PC-3 (cell line): ENCODE results near the gene RAX. TPM values are rescaled to one million over a fixed set of nuclear protein-coding genes. Genes with fewer than 3 reads are reported as not detected.

Experiments used
- ATAC-seq: fragments of 200-7000 bp; cut with Tn5 transposase; 2 replicates; pipeline ENCODE4 v1.9.1; 2020; ENCODE audit warnings: mild to moderate bottlenecking, moderate library complexity
- BruUV-seq: library from RNA; stranded (reverse); fragments of 400-500 nt; replicated peaks from 2 replicates; lab custom pipeline; 2021; lab: Mats Ljungman, UMichigan
- CTCF ChIA-PET: fragments of 300-600 bp; sonication (Branson Sonifier 250); formaldehyde crosslinking; loops from one replicate; lab custom pipeline; 2022; ENCODE audit warnings: antibody characterized with exemption; lab: Charles Lee
- POLR2A ChIA-PET: fragments of 300-600 bp; sonication (Branson Sonifier 250); formaldehyde crosslinking; loops from one replicate; lab custom pipeline; 2022; ENCODE audit warnings: antibody characterized with exemption; ENCODE audit not compliant: unreplicated experiment; lab: Charles Lee
- DNase-seq: peaks from one replicate; pipeline ENCODE4 v3.0.0-alpha.2; 2015
- H2AFZ ChIP-seq: fragments of 300-600 bp; sonication (generic); 2 replicates; pipeline ENCODE4 v1.6.0; 2016; ENCODE audit warnings: antibody characterized with exemption, low read length
- H3F3A ChIP-seq: fragments of 300-600 bp; sonication (generic); one replicate; pipeline ENCODE4 v1.6.0; 2017; ENCODE audit warnings: antibody characterized with exemption, low read length, control low read depth, mild to moderate bottlenecking; ENCODE audit not compliant: unreplicated experiment
- H3K27ac ChIP-seq: fragments of 300-600 bp; sonication (generic); 2 replicates; pipeline ENCODE4 v1.5.1; 2016; ENCODE audit warnings: mild to moderate bottlenecking, low read length
- H3K27me3 ChIP-seq: fragments of 300-600 bp; sonication (generic); 2 replicates; pipeline ENCODE4 v1.6.1; 2016; ENCODE audit warnings: low read length, mixed read lengths
- H3K36me3 ChIP-seq: fragments of 300-600 bp; sonication (generic); 2 replicates; pipeline ENCODE4 v1.6.1; 2016; ENCODE audit warnings: low read depth, mixed run types, low read length, mixed read lengths
- H3K4me1 ChIP-seq: fragments of 300-600 bp; sonication (generic); 2 replicates; pipeline ENCODE4 v1.5.1; 2016; ENCODE audit warnings: low read length; ENCODE audit not compliant: insufficient read depth
- H3K4me2 ChIP-seq: fragments of 300-600 bp; sonication (generic); 2 replicates; pipeline ENCODE4 v1.6.0; 2016; ENCODE audit warnings: low read length
- H3K4me3 ChIP-seq: fragments of 300-600 bp; sonication (generic); 2 replicates; pipeline ENCODE4 v1.5.1; 2016; ENCODE audit warnings: mild to moderate bottlenecking, low read length, mixed read lengths
- H3K79me2 ChIP-seq: fragments of 300-600 bp; sonication (generic); 2 replicates; pipeline ENCODE4 v1.6.1; 2017; ENCODE audit warnings: low read length, mixed read lengths
- H3K9ac ChIP-seq: fragments of 300-600 bp; sonication (generic); 2 replicates; pipeline ENCODE4 v1.6.0; 2016; ENCODE audit warnings: mild to moderate bottlenecking, low read length
- H3K9me2 ChIP-seq: fragments of 300-600 bp; sonication (generic); replicated peaks from 2 replicates; pipeline ENCODE4 v1.6.1; 2016; ENCODE audit warnings: mixed run types, low read length, mixed read lengths
- H3K9me3 ChIP-seq: fragments of 300-600 bp; sonication (generic); 2 replicates; pipeline ENCODE4 v1.6.1; 2016; ENCODE audit warnings: low read length, mixed read lengths
- H4K20me1 ChIP-seq: fragments of 300-600 bp; sonication (generic); 2 replicates; pipeline ENCODE4 v1.6.1; 2016; ENCODE audit warnings: low read length, mixed read lengths
- CTCF ChIP-seq: fragments of 300-600 bp; sonication (generic); conservative IDR thresholded peaks from 2 replicates; pipeline ENCODE4 v1.5.1; 2017; ENCODE audit warnings: antibody characterized with exemption, low read depth, mild to moderate bottlenecking, low read length
- EZH2 ChIP-seq: fragments of 300-600 bp; sonication (generic); IDR thresholded peaks from one replicate; pipeline ENCODE4 v1.6.1; 2017; ENCODE audit warnings: antibody characterized with exemption, mild to moderate bottlenecking, low read length; ENCODE audit not compliant: unreplicated experiment
- EZH2phosphoT487 ChIP-seq: fragments of 300-600 bp; sonication (generic); IDR thresholded peaks from 2 replicates; pipeline ENCODE4 v1.6.1; 2018; ENCODE audit warnings: mild to moderate bottlenecking, antibody characterized with exemption, low read length, borderline replicate concordance
- intact Hi-C: fragments of 100-400 bp; cut with micrococcal nuclease; formaldehyde crosslinking; loops from 2 replicates; pipeline ENCODE4 v1.9.0; 2023
- total RNA-seq: library from RNA; depleted of rRNA; stranded (reverse); fragments of >200 nt; gene quantifications from 2 replicates; pipeline ENCODE4 v1.2.3, GENCODE V29; 2014

RAX gene
- total RNA-seq, 1 experiment from 2014 or later, result not detected

- ChIA-PET POLR2A (interaction anchor here (0.5 to 0.7 kb wide), 2 partner anchors 55 to 220 kb away, joined by 3 to 22 read pairs; no protein-coding TSS in a partner anchor), CTCF (interaction anchor here (1.3 kb wide), 1 partner anchor 99 kb away, joined by 7 read pairs; no protein-coding TSS in a partner anchor)
- Histone ChIP-seq H3F3A (no peaks in the 10 kb centered on the region), H3K9me3 (no peaks in the 10 kb centered on the region), H2AFZ (no peak overlapping the region), H3K4me1 (peaks cover 36% of the 10 kb centered on the region), H3K9ac (no peak overlapping the region), H3K4me2 (no peak overlapping the region), H3K36me3 (no peaks in the 10 kb centered on the region), H3K27me3 (no peaks in the 10 kb centered on the region), H4K20me1 (no peaks in the 10 kb centered on the region), H3K4me3 (no peak overlapping the region), H3K9me2 (no peaks in the 10 kb centered on the region), H3K79me2 (no peaks in the 10 kb centered on the region), H3K27ac (no peak overlapping the region)
- no peak for ATAC-seq
- DNase-seq, result no peak
- TF ChIP-seq CTCF, result no peak
- no peak for TF ChIP-seq EZH2
- no peak for TF ChIP-seq EZH2phosphoT487
- intact Hi-C loops, result no loop called here
- BruUV-seq, result no TSS peak
Measured at GRCh38 chr18:59303006-59303405, 29.8 kb upstream of the RAX start.

GRCh38 chr18:59301929-59302328 lies 28.7 kb upstream of the RAX start:
- TF ChIP-seq EZH2, result no peak
- no peak for TF ChIP-seq CTCF
- no peak for TF ChIP-seq EZH2phosphoT487
- H3K4me1 ChIP-seq, result peaks cover 36% of the 10 kb centered on the region
- CTCF ChIA-PET, result interaction anchor here (0.6 to 1.3 kb wide), 2 partner anchors 33 to 101 kb away, joined by 3 to 7 read pairs; no protein-coding TSS in a partner anchor
- H3K4me2 ChIP-seq, result no peak overlapping the region
- H3F3A ChIP-seq, result no peaks in the 10 kb centered on the region
- no peaks in the 10 kb centered on the region for H3K36me3 ChIP-seq
- no peaks in the 10 kb centered on the region for H3K9me2 ChIP-seq
- DNase-seq (no peak), ATAC-seq (no peak)
- H4K20me1 ChIP-seq, result no peaks in the 10 kb centered on the region
- POLR2A ChIA-PET, result no interaction called here
- H3K79me2 ChIP-seq, result no peaks in the 10 kb centered on the region
- H2AFZ ChIP-seq, result no peak overlapping the region
- H3K27me3 ChIP-seq, result no peaks in the 10 kb centered on the region
- H3K9me3 ChIP-seq, result no peaks in the 10 kb centered on the region
- no peak overlapping the region for H3K9ac ChIP-seq
- no TSS peak for BruUV-seq
- intact Hi-C loops, result no loop called here
- no peak overlapping the region for H3K27ac ChIP-seq
- H3K4me3 ChIP-seq, result no peak overlapping the region

GRCh38 chr18:59300676-59301285 lies 27.5 kb upstream of the RAX start:
- Histone ChIP-seq H3K79me2 (no peaks in the 10 kb centered on the region), H3K9me3 (no peaks in the 10 kb centered on the region), H3K4me3 (no peak overlapping the region), H3K36me3 (no peaks in the 10 kb centered on the region), H3K4me1 (peaks cover 36% of the 10 kb centered on the region), H2AFZ (no peak overlapping the region), H4K20me1 (no peaks in the 10 kb centered on the region), H3K9me2 (no peaks in the 10 kb centered on the region), H3K9ac (no peak overlapping the region; the same call in 1 of the 2 replicates), H3K27ac (peak overlapping the region; percentile 67), H3K4me2 (peak overlapping the region; percentile 57), H3F3A (no peaks in the 10 kb centered on the region), H3K27me3 (no peaks in the 10 kb centered on the region)
- ATAC-seq, result peak; percentile 96
- peak; percentile 84 for DNase-seq
- POLR2A ChIA-PET, result no interaction called here
- CTCF ChIA-PET, result interaction anchor here (0.5 to 1.6 kb wide), 6 partner anchors 9 to 629 kb away, joined by 3 to 6 read pairs (median 4); partner anchors contain the start of gene MALT1
- BruUV-seq, result no TSS peak
- intact Hi-C loops, result no loop called here
- TF ChIP-seq CTCF (no peak), EZH2 (no peak), EZH2phosphoT487 (no peak)
